GM18499 (cell line): ENCODE results near the gene HRH3.

Experiments used
- ATAC-seq: cut with Tn5 transposase; IDR thresholded peaks from one replicate; pipeline ENCODE4 v1.9.1; 2021; ENCODE audit warnings: moderate number of reproducible peaks; ENCODE audit not compliant: insufficient read depth, unreplicated experiment

Gene HRH3

GRCh38 chr20:62245911-62246280 lies 25.8 kb upstream of the HRH3 start:
- ATAC-seq, result no peak

DNA sequence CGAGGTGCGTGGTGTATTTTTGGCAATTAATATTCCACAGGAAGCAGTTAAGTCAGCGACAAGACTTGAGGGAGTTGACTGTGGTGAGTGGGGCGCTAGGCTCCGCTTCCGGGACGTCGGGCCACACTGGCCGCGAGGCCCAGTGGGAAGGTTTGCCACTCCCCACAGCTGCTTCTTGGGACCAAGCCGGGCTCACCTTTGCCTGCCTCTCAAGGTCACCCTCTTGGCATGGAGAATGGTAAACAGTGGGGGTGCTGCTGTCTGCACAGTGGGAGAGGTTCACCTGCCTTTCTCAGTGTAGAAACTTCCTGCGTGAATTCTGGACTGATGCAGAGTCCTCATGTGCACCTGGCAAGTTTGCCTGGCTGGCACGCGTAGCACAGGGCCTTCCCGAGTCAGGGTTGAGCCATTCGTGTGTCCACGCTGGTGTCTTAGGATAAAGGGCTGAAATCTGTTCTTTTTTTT lies 24.6 kb upstream of the HRH3 start:
- ATAC-seq, result no peak

DNA sequence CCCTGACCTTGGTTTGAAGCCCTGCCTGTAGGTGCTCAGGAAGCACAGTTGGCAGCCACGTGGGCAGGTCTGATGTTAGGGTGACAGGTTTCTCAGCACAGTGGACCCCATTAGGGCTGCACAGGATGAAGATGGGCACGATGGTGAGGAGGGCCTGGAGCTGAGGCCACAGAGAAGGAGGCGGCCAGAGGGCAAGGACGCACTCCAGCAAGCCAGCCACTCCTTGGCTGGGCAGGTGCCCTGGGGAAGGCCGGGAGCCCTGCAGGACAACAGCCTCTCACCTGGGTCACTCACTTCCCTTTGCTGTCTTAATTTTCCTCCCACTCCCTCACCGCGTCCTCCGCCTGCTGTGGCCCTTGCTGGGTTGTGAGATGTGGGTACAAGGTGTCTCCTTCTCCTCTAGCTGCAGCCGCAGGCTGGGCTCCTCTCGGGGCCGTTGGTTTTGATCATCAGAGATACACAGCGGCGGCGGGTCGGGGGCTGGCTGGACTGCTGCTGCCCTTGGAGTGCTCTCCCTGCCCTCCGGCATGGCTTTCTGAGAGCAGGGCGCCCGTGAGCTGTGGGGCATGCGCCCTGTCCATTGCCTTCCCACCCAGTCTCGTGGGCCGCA lies 23.9 kb upstream of the HRH3 start:
- no peak for ATAC-seq

- ATAC-seq, result no peak
These were observed 23.0 kb upstream of the HRH3 start for GRCh38 chr20:62243106-62243505.

DNA sequence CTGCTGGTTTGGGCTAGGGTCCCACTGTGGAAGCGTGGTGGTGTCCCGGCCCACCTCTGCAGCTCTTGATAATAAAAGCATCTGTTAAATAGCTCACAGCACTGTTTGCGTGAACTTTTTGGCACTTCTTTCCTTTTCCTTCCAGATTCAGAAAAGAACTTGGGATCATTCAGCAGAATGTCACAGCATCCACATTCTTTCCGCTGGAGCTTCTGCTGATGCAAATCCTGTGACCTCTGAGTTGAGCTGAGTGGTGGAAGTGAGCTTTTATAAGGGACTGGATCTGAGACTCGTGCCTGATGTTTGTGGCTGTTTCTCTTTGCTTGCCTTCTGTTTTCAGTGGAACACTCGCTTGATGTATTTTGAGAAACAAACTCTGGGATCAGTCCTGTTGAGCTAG lies 22.1 kb upstream of the HRH3 start:
- no peak for ATAC-seq

DNA sequence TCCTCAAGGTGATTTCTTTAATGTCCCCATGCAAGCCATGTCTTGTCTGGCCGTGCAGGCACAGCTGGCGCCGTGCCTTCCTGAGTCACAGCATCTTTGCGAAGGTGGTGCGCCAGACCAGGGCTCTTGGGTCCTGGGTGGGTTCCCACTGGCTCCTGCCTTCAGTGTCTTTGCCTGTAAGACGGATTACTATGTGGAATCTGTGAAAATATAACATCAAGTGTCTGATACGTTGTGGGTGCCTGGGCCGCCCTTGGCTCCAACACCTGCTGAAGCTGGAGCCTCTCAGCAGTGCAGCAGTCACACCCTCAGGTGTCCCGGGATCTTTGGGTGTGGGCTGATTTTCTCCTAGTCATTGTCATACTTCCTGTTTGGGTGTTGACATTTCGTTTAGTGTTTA lies 21.4 kb upstream of the HRH3 start:
- no peak for ATAC-seq

- no peak for ATAC-seq
These were observed 20.1 kb upstream of the HRH3 start for GRCh38 chr20:62240020-62240685.

GRCh38 chr20:62239278-62239879 lies 19.3 kb upstream of the HRH3 start:
- no peak for ATAC-seq

DNA sequence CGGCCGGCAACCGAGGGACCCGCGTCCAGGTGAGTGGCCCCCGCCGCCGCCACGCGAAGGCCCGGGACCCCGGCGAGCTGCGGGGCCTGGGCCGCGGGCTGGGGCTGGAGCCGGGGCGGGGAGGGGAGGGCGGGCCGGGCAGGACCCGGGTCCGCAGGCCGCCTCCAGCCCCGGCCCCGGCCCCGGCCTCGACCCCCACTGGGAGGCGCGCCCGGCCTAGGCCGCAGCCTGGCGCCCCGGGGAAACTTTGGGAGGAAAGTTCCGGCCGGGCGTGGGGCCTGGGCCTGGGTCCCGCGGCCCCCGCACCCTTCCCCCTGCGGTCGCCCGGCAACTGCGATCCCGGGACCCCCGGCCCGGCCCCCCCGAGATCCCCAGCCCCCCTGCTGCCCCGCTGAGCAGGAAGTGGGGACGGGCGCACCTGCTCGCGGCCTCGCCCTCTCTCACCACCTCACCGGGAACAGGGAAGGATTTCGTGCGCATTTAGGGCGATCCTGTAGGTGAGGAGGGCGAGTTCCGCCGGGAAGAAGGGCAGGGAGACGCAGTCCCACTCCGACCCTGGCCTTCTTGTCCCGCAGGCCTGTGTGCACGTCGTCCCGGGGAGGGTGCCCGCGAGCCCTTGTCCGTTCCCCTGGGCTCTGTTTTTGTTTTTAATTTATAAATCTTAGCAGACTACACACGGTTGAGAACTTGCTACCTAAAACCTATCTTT lies 18.6 kb upstream of the HRH3 start:
- ATAC-seq, result no peak

GRCh38 chr20:62237801-62238568 lies 17.9 kb upstream of the HRH3 start, which contains the start of gene OSBPL2:
OSBPL2 (plus strand) TSS chr20:62238521; CDS start chr20:62256185, 17,664 bp downstream.
- peak; percentile 94 for ATAC-seq

GRCh38 chr20:62237514-62237800 lies 17.4 kb upstream of the HRH3 start:
- no peak for ATAC-seq

DNA sequence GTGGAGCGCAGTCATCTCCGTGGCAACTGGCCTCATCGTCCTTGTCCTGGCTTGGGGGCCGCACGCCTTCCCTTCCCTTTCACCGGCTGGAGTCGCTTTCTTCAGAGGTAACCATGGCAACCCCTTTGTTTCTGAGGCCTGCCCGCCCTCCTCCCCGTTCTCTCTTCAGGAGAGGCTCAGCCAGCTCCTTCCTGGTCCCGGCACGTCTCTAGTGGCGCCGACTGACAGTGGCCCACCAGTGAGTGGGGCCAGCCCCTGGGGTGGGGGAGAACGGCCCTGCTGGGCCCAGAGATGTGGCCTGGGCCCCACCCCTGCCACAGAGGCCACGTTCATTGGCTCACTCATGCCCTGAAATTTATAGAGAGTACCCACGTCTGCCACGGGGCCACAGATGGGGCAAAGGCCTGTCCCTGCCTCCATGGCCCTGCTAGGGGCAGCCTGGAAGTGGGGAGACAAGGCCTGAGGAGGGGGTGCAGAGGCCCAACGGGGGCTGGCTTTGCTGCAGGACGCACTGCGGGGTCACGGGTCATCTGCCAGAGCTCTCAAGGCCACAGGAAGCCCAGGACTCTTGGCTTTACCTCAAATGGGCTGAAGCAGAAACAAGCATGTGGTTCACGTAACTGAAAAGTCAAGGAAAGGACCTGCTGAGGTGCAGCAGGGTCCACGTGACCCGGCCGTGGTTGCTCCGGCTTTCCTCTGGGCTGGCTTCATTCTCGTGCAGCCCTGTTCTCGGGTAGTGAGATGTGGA lies 16.9 kb upstream of the HRH3 start:
- no peak for ATAC-seq

DNA sequence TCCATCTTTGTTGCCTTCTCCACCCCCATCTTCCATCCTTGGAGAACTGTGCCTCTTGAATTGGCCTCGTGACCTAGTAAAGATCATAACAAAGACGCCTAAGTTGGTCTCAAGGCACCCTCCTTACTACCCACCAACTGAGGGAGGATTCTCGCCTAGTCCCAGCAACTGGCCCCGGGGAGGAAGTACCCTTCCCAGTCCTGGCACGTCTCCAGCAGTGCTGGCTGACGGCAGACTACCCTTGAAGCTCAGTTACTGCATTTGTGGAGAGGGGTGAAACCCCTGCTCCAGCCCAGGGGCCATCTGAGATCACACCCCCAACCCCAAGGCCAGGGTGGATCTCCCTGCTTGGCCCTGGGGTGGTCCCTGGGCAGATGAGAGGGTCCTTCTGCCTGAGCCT lies 16.1 kb upstream of the HRH3 start:
- ATAC-seq, result no peak

- no peak for ATAC-seq
These were observed 15.7 kb upstream of the HRH3 start for GRCh38 chr20:62235777-62236157.

DNA sequence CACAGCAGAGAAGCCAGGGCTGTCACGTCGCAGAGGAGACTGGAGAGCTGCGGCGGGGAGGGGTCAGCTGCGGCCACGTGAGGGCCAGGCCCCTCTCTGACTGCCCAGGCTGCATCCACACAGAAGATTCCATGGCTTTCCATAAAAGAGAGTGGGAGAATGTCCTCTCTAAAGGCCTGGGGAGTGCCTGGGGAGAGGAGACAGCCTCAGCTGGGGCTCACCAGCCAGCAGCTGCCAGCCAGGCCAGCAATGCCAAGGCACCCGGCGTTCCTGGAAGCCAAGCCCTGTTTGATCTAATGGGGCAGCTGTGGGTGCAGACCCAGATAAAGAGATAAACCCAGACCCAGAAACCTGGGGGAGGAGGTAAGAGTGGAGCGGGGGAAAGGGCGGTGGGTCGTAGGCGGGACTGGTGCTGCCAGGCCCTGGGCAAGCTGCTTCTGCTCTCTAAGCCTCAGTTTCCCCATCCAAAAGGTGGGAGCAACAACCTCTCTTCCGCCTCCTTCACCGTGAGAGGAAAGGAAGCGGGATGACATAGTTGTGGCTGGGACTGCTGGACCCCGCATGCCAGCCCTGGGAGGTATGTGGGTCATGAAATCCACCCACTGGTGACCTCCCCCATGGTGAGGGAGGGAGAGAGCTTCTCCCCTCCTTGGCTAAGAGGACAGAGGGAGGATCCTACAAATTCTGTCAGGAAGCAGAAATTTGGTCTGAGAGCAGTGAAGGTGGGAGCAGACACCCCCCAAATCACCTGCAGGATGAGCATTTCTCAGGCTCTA lies 15.1 kb upstream of the HRH3 start:
- no peak for ATAC-seq

DNA sequence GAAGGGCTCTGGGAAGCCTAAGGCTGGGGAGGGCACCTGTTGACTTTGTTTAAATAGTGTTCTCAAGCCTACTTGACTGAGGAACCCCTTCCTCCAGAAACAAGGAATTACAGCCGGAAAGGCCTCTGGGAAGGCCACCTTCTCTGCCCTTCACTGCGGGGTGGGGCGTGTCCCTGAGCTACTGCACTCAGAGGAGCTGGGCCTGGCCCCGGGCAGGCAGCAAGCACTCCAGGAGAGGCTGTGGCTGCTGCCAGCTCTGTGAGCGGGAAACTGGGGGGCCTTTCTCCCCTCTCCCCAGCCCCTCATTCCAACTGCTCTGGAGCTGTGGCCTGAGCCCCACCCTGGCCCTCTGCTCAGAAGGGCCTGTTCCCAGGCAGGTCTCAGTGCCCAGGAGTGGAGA lies 14.3 kb upstream of the HRH3 start:
- ATAC-seq, result no peak

DNA sequence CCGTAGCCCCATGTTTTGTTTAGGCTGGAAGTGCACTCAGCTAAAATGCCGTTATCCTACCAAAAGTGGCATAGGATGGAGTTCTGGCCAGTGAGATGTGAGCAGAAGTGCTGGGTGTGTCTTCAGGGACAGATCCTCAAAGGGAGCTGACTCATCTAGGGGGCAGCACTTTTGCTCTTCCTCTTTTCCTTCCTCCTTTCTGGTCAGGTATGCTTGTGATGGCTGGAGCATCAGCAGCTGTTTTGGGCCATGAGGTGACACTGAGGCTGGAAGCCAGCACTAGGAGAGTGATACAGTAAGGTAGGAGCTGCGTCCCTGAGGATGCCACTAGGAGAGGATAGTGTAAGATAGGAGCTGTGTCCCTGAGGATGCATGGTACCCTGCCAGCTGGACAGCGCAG lies 13.6 kb upstream of the HRH3 start:
- ATAC-seq, result no peak

- ATAC-seq, result no peak
These were observed 12.9 kb upstream of the HRH3 start for GRCh38 chr20:62232770-62233645.
